ENCODE data around the gene FAM180A. TPM values are rescaled to one million over a fixed set of nuclear protein-coding genes. Genes with fewer than 3 reads are reported as not detected.

FAM180A gene
- total RNA-seq, 1 donor = 3.0 TPM

DNA sequence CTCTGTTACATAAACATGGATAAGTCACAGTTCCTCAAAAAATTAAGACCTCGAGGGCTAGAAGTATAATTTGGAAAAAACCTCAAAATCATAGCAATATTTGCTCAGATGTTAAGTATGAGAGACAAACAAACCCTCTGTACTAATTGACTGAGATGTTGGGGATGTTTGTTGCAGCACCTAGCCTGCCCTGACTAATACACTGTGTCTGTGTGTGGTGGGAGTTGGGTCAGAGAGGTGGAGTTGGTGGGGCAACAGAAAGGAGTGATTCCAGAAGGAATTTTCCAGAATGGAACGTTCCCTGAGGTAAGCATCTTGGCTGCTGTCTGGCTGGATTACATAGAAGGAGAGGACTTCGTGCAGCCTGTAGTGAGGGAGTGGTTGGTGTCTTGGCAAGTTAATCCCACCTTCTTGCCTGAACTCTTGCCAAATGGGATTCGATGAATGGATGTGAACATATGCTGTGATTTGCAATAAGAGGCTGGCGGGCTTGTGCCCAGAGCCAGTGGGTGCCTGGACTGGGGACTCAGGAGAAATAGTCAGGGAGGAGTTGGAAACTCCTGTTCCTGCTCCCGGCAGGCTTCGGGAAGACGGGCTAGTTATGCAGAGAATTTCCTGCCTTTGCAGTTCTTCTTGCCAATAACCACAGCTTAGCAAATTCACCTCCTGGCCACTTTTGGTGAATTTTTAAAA, 9.3 kb upstream of the FAM180A start:
- peak overlapping the region; percentile 26 for H3K4me3 ChIP-seq (ENCODE audit: low read depth, low read length)
- peak; percentile 52 for DNase-seq (ENCODE audit: low read depth)
- TF ChIP-seq, protein P1, sequence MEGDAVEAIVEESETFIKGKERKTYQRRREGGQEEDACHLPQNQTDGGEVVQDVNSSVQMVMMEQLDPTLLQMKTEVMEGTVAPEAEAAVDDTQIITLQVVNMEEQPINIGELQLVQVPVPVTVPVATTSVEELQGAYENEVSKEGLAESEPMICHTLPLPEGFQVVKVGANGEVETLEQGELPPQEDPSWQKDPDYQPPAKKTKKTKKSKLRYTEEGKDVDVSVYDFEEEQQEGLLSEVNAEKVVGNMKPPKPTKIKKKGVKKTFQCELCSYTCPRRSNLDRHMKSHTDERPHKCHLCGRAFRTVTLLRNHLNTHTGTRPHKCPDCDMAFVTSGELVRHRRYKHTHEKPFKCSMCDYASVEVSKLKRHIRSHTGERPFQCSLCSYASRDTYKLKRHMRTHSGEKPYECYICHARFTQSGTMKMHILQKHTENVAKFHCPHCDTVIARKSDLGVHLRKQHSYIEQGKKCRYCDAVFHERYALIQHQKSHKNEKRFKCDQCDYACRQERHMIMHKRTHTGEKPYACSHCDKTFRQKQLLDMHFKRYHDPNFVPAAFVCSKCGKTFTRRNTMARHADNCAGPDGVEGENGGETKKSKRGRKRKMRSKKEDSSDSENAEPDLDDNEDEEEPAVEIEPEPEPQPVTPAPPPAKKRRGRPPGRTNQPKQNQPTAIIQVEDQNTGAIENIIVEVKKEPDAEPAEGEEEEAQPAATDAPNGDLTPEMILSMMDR (IDR thresholded peaks at IDR 0.05; ENCODE audit: insufficient read depth, low read depth, low read length) = no peak

DNA sequence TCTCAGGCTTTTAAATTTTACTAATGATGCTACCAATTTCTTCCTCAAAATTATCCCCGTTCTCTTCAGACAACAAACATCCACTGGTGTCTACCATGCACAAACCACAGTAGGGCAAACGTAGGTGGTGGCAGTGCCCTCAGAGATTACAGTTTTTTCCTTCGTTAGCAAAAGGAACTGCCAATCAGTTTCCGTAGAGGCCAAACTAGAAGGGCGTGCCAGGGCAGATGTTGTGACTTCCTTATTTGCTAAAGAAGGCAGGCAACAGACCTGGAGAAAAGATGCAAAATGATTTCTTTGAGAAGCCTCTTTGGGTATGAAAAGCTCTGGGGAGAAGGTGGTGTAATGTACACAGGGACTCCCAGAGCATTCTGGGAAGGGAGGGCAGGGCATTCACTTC, 7.6 kb upstream of the FAM180A start:
- DNase-seq (ENCODE audit: low read depth) = no peak
- TF ChIP-seq, protein P1 (IDR thresholded peaks at IDR 0.05; ENCODE audit: insufficient read depth, low read depth, low read length) = no peak
- no peak overlapping the region for H3K4me3 ChIP-seq (ENCODE audit: low read depth, low read length)

- H3K4me3 ChIP-seq (ENCODE audit: low read depth, low read length) = no peak overlapping the region
- no peak for DNase-seq (ENCODE audit: low read depth)
- TF ChIP-seq, protein P1 (IDR thresholded peaks at IDR 0.05; ENCODE audit: insufficient read depth, low read depth, low read length) = no peak
Measured at GRCh38 chr7:135755351-135755753, 6.7 kb upstream of the FAM180A start.

DNA sequence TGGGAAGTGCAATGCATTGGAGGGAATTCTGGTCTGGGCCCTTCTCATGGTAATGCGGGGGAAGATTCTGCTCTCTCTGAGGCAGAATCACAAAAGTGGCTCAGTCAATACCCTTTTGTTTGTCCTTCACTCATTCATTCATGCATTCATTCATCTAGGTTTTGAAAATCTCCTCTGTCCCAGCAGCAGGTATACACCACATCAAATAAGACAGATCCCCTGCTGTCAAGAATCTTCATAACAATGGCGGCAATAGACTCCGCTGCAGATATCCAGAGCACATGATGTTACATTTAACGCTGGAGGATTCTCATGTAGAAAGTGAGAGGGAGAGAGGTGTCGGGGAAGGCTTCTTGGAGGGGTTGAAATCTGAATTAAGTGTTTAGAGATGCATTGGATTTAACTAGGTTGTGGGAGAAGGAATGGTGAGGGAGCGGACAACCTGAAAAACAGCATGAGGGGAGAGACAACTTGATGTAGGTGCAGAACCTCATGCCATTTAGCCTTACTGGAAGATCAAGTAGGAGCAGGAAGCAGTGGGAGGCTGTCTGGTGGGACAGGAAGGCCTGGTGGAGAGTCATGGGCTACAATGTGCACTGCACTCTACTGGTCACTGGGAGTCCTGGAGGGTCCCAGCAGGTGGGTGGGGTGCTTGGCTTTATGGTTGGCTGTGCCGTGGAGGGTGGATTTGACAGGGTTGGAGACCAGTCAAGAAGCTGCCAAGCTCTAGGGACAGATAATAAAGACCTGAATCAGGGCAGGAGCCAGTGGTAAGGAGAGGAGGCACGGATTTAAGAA, 5.2 kb upstream of the FAM180A start:
- DNase-seq (ENCODE audit: low read depth) = no peak
- H3K4me3 ChIP-seq (ENCODE audit: low read depth, low read length) = no peak overlapping the region
- TF ChIP-seq, protein P1 (IDR thresholded peaks at IDR 0.05; ENCODE audit: insufficient read depth, low read depth, low read length) = no peak

GRCh38 chr7:135747366-135747765, 1.2 kb downstream of the FAM180A start:
- no peak overlapping the region for H3K4me3 ChIP-seq (ENCODE audit: low read depth, low read length)
- DNase-seq (ENCODE audit: low read depth) = no peak
- TF ChIP-seq, protein P1 (IDR thresholded peaks at IDR 0.05; ENCODE audit: insufficient read depth, low read depth, low read length) = no peak

GRCh38 chr7:135745703-135746312, 2.8 kb downstream of the FAM180A start:
- H3K4me3 ChIP-seq (ENCODE audit: low read depth, low read length) = no peak overlapping the region
- peak; percentile 82 for DNase-seq (ENCODE audit: low read depth)
- TF ChIP-seq, protein P1 (IDR thresholded peaks at IDR 0.05; ENCODE audit: insufficient read depth, low read depth, low read length) = no peak

Measured in fibroblast of villous mesenchyme (primary cell).